Measurements from ENCODE around the gene CHERP.
A peak's percentile ranks its signal among the peaks of the same experiment; 100 is the strongest.

The CHERP gene, protein sequence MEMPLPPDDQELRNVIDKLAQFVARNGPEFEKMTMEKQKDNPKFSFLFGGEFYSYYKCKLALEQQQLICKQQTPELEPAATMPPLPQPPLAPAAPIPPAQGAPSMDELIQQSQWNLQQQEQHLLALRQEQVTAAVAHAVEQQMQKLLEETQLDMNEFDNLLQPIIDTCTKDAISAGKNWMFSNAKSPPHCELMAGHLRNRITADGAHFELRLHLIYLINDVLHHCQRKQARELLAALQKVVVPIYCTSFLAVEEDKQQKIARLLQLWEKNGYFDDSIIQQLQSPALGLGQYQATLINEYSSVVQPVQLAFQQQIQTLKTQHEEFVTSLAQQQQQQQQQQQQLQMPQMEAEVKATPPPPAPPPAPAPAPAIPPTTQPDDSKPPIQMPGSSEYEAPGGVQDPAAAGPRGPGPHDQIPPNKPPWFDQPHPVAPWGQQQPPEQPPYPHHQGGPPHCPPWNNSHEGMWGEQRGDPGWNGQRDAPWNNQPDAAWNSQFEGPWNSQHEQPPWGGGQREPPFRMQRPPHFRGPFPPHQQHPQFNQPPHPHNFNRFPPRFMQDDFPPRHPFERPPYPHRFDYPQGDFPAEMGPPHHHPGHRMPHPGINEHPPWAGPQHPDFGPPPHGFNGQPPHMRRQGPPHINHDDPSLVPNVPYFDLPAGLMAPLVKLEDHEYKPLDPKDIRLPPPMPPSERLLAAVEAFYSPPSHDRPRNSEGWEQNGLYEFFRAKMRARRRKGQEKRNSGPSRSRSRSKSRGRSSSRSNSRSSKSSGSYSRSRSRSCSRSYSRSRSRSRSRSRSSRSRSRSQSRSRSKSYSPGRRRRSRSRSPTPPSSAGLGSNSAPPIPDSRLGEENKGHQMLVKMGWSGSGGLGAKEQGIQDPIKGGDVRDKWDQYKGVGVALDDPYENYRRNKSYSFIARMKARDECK

DNA sequence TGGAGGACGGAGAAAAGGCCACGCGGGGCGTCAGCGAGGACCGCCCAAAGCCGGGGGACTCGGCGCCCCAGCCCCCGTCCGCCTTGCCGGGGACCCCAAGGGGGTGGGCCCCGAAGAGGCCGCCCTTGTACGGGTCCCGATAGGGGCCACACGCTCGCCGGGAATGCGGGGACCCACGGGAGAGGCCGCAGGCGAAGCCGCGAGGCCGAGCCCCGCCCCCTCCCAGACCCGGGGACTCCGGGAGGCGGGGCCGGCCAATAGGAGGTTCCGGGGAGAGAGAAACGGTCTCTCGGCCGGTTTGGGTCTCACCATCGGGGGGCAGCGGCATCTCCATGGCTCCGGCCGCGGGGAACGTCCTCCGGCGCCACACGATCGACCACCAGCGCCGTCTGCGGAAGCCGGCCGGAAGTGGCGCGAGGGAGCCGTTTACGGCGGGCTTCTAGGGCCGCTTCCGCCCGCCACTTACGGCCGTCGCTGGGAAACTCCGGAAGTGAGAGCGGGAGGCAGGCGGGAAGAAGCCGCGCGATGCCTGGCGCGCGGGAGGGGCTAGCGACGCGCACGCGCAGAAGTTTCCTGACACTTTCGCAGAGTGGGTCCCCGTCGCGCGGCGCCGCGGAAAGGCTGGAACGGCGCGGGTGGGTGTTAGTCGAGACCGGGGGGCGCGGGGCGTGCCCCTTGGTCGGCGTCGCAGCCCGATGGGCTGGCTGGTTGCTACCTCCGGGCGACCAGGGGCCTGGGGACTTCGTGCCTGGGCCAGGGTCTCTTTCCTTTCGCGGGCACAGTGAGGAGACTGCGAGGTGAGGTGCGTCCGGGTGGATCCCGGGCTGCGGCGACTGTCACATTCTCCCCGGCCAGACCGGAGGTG lies at the start of gene CHERP:
Gene CHERP, minus strand, starts transcription at position 393 of the 865 bp plus-strand sequence. Its CDS starts 59 bp downstream, at position 334.
- peak; percentile 55 to 96 (median 87) for DNase-seq

DNA sequence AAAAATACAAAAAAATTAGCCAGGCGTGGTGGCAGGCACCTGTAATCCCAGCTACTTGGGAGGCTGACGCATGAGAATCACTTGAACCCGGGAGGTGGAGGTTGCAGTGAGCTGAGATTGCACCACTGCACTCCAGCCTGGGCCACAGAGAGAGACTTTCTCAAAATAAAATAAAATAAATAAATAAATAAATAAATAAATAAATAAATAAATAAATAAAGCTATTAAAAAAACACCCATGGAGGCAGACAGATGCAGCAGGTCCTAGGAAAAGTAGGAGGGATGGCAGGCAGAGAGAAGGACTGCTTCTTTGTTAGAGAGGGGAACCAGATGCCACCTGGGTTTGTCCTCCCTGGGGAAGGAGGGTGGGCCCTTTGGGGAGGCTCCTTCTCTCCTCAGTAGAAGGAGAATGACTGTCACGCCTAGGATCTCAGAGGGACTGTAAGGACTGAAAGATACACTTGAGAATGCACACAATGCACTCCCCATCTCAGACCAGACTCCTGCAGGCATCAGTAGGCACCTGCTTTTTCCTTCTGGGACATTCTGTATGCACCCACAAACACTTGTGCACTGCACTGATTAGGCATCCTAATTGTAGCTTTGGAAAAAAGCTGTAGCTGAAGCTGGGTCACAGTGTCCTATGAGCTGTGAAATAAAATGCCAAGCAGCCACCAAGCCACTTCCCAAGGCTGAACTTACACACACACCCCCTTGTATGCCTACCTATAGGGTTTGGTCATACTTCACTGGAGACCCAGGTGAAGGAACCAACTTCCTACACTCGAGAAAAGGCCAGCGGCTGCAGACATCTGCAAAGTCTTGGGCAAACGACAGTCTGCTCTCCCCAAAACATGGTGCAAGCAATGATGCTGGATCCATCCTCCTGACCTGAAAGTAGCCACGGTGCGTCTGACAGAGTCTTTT lies 48.9 kb upstream of the CHERP start:
- DNase-seq, result no peak

DNA sequence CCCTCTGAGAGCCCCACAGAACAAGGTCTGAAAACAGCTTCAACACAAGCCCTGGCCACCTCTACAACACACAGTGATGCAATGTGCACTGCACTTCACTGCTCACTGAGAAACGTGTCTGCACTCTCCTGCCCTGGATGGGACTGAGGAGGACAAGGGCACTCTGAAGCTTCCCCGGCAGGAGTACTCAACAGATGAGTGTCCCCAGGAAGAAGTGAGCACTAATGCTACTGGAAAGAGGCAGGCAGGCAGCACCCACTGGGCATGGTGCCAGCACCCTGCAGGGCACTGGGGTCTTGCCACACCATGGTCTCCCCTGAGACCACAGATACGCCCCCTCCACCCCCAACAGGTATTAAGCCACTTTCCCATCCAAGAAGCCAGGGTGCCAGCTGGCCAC lies 47.7 kb upstream of the CHERP start:
- DNase-seq, result no peak

DNA sequence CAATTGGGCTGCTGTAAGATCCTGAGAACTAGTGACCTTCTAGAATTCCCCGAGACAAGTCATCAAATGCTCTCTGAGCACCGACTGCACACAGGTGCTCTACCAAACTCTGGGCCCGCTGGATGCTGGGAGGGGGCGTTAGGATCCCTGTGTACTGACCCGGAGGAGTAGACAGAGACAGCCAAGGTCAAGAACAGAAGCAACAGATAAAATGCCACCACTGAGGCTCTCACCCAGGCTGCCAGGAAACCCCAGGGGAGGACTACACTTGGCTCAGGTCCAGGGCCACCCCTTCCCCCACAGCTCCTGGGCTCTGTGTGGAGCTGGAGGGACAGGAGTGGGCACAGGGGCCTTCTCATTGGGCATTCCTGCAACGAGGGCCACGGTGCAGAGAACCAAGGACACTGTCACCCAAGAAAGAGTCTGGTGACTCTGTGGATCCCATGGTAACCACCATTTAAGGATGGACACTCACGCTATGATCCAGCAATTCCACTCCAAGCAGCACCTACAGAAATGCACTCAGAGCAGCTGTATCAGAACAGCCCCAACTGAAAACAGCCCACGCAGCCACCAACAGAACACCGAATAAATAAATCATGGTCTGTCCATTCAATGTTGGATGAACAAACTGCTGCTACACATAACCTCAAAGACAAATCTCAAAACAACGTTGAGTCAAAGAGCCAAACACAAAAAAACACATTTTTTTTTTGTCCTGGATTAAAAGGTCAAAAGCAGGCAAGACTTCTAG lies 46.8 kb upstream of the CHERP start:
- DNase-seq, result peak in 1 of 51 donors; percentile 16

DNA sequence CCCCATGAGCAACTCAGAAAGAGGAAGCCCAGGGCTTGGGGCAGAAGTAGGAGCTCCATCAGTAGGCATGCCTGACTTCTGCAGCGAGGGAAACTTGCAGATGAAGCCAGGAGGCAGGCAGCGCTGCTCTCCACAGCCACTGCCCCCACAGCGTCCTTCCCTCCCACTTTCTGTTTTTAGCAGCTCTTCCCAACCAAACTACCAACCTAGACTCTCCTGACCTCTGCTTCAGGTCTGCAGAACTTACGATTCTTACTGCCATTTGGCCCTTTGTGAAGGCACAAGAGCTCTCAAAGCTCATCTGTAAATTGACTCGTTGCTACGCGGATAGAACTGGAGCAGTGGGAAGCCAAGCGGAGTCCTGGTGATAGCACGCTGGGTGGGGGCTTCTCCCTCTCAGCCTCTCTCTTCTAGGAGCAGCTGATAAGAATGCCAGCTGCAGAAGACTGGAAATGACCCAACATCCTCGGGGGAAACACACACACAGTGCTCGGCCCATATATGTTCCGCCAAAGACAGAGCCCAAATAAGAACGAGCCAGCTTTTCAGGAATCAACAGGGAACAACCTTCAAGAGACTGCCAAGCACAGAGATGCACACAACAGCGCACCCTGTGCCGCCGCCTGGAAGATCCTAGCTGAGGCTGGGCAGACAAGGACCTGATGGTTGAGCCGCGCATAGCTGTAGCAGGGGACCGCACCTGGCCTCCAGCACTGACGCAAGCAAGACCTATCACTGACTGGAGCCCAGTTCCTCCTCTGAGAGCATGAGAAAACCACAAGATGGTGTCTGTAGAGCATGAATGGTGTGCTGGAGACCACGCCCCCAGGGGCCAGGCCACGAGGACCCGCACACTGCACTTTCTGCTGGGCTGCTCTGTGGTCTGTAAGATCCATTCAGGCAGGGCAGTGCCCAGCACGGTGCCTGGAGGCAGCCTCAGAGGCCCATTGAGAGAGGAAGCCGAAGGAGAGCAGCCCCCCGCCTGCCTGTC lies 45.9 kb upstream of the CHERP start:
- DNase-seq, result peak in 28 of 51 donors; percentile 15 to 59 (median 30)

DNA sequence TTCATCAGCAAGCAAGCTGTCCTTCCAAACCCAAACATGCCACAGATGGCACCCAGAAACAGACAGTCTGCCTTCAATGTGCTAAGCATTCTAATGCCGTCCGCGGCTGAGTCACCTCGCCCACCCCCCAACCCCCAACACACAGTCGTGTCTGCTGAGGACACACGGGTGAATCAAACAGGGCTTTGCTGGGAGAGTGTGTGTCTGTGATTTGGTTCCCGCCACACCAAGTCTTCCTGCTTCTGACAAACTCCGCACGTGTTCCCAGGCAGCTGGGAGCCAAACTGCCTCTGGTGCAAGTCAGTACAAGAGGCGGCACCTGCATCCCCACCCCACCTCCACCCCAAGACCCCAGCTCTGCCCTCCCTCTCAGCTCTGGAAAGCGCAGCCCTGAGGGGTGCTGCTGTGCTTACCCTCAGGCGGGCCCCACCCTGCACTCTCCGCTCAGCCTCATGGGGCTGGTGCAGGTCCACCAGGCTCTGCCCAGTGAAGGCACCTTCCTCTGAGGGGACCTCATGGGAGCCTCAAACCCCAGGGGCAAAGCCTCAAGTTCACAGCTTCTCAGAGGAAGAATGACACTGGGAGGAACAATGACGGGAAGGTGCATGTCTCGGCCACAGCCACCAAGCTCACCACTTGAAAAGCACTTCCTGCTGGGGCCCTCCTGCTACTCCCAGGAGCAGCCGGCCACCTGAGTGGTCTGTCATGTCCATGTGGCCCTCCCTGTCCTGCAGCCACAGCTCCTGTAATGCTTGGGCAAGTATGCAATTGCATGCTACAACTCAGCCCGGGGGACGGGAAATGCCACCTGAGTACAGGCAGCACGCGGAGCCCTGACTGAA lies 45.0 kb upstream of the CHERP start:
- peak in 10 of 51 donors; percentile 12 to 77 (median 24) for DNase-seq

DNA sequence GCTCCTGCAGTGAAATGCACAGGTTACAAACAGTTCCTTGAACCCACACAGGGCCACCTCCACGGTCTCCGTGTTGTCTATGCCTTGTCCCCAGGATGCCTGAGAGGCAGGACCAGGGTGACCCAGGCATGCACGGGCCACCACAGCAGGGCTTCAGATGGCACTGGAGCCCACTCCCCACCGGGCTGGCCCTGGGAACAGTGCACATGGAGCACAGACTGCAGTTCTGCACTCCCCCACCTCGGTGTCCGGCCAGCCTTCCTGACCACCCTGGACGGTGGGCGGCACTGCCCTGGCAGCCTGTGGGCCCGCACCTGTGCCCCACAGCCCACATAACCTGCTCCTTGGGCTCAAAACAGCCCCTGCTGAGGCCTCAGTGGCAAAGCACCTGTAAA lies 44.2 kb upstream of the CHERP start:
- no peak for DNase-seq

DNA sequence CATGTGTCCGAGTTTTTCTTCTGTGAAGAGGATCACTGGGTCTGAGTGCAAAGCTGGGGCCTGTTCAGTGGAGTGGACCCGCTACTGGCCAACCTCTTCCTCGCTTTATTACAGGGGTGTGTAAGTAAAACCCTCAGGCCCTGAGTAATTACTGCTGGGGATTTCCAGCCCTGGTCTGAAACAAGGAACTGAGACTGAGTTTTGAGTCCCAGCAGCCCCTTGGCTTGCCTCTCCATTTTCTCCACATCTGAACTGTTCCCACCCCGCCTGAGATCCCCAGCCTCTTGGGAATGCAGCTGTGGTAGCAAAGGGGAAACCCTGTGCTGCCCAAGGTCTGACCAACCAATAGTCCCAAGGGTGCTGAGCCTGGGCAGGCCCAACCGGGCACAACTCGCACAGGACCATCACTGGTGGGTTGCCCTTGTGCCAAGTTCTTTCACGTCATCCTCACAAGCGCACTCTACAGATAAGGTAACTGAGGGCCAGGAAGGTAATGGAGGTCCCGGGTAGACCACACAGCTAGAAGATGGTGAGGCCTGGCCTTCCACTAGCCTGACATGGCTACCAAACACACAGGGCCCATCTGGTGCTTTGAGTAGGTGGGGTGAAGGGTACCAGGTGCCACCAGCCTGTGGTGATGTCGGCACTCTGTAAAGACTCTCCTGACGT lies 43.7 kb upstream of the CHERP start:
- DNase-seq, result no peak

DNA sequence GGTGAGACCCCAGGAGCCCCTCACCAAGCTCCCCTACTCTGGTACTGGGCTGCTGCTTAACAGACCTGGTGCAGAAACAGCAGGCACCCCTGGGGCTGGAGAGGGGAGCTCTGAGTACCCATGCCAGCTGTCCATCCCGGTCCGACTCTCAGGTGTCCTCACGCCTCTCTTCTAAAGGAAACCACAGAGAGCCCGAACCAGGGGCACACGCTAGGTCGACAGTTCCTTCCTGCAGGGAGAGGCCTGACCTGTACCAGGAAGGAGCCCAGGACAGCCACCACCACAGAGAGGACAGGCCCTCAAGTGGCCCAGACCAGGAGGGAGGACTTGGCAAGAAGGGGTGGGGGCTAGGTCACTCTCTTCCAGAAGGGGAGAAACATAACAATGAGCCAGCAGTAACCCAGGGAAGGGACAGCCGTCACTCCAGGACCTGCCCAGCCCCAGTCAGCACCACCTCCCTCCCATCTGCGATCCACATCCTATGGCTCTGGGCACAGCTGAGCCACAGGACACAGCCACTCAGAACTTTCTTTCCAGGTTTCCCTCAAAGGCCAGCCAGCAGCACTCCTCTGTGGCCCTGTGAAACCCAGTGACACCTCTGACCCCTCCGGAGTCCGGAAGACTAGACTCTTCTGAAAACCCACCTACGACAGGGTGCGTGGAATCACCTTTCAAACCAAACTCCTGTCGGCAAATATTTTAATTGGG lies 43.0 kb upstream of the CHERP start:
- no peak for DNase-seq

DNA sequence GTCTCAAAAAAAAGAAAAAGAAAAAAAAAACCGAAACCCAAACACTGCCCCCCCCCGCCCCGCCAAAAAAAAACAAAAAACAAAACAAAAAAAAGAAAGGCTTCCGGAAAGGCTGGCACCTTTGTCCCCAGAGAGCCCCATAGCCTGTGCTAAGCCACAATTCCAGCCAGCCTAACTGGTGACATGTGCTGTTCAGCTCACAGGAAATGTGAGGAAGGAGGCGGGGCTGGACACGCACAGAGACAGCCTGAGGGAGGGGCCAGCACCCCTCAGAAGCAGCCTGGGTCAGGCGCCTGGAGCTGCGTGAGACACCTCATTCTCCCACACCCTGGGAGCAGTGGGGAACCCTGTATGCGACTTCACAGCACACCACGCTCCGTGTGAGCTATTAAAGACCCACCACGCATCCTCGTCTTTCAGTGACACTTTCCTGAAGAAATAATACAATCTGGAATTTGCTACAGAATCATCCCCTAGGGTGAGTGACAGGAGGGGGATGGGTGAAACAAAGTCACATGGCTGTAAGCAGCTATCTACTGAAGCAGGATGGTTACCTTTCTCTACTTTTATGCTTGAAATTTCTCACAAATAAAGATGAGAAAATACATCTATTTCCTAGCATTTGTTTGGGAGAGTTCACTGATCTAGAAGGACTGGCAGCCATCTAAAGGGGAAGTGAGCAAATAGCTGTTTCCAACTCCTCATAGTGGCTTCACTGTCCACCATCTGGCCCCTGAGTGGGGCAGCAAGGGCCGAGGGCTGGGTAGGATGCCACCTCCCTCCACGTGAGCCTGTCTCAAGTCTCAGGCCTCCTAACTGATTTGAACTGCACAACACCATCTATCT lies 42.2 kb upstream of the CHERP start:
- DNase-seq, result peak in 47 of 51 donors; percentile 7 to 82 (median 62)

DNA sequence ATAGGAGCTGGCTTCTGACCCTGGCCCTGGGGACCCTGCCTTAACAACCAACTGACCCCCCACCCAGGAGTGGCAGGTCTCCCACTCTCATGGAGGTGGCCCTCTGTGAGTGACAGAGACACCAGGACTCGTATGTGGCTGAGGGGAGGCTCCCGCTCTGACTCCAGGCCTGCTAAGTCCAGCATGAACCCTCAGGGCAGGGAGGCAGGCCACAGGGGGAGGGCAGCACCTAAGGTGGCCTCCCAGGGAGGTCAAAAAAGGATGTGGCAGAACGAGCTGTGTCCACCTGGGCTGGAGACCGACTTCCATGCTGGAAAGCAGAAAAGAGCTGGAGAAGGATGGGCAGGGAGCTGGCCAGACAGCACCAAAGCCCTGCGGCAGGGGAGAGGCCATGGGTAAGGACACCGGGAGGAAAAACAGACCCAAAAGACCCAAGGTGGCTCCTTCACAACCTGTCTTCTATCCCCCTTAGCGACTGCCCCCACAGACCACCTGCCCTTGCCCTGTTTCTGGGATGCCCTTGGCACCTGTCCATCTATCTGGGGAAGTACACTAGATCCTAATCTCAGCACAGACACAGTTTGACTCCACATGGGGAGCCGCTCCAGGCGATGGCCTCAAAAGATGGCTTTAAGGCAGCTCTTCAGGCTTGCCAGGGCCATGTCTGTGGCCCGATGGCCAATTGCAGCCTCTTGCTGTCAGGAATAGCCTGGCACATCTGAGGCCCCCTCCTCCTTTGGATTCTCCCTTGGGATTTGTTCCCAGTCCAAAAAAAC lies 40.4 kb upstream of the CHERP start:
- DNase-seq, result no peak

DNA sequence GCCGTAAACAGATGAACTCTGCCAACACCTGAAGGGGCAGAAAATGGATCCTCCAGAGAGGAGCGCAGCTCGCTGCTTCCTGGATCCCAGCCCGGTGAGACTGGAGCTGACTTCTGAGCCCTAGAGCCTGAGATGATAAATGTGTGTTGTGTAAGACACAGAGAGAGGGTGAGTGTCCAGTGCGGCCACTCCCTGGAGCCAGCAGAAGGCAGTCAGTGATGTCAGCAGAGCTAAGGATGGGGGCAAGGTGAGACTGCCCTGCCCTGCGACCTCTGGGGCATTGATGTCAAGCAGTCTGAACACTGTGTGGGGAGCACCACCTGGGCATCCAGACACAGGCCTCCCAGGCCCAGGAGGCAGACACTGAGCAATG lies 39.7 kb upstream of the CHERP start:
- DNase-seq, result no peak

DNA sequence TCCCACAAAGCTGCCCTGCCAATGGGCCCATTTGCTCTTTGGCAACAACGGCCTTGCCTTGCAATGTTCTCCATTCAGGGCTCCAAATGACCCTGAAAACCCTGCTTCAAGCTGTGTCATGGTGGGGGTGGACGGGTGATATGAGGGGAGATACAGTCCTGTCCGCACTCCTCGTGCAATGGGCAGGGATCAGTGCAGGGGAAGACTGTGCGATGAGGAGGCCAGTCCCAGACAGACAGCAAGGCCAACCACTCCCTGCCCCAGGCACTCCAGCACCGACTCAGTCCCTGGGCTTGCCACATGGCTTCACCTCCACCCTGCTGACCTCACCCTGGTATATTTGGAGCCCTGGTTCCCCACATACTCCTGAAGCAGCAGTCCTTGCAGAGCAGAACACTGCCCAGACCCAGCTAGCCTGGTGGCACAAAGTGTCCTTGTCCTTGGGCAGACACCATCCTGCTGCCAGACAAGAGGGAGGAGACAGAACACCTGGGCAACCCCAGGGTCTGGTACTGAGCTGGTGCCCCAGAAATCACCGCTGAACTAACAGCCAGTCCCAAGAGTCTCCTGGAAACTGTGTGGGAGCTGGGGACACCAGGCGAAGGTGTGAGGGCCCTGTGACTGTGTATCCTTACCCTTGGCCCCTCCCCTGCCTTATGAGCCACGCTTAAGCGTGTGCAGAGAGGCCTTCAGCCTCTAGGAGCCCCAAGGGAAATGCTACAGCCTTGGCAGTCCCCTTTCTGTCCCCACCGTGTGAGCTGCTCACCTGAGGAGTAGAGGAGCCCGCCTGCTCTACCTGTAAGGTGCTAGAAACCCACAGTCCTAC lies 39.1 kb upstream of the CHERP start:
- DNase-seq, result no peak

Measured in hypothalamus (tissue), 51 donors.